Ovary (tissue), 3 donors: ENCODE measurements around the gene RUFY3.

Source experiments
- EP300 ChIP-seq: sonication (generic); formaldehyde crosslinking; IDR thresholded peaks from one replicate; pipeline ENCODE4 v1.6.1; 2017; ENCODE audit warnings: antibody characterized with exemption
- TF ChIP-seq, protein P1 (sequence below), 3 donors: fragments of 450-650 bp in 2 of 3; fragments of 200-600 bp in 1 of 3; IDR thresholded peaks; one replicate each; pipeline versions ENCODE4 v1.5.1 to v1.8.0; 2016 to 2022; ENCODE audit warnings: antibody characterized with exemption in 3 of 3, mild to moderate bottlenecking in 1 of 3
- donor health status: DM: no; HTN: no; CAD: no.

DNA sequence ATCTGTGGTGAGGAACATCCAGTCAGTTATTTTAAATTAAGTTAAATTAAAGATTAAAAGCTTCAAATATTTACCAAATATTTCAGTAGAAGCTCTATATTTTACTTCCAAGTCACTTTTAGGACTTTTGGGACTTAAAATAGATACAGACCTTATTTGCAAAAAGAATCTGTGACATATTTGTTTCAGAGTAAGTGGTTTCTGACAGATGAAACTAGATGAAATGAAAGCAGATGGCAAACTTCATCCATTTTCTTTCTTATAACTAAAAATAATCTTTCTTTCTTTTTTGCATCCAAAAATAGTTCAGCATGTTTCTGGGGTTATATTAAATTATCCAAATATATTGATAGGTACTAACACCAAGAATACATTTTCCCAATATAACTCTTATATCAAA lies 40.1 kb upstream of the RUFY3 start:
- TF ChIP-seq EP300, result no peak
- TF ChIP-seq, protein P1, sequence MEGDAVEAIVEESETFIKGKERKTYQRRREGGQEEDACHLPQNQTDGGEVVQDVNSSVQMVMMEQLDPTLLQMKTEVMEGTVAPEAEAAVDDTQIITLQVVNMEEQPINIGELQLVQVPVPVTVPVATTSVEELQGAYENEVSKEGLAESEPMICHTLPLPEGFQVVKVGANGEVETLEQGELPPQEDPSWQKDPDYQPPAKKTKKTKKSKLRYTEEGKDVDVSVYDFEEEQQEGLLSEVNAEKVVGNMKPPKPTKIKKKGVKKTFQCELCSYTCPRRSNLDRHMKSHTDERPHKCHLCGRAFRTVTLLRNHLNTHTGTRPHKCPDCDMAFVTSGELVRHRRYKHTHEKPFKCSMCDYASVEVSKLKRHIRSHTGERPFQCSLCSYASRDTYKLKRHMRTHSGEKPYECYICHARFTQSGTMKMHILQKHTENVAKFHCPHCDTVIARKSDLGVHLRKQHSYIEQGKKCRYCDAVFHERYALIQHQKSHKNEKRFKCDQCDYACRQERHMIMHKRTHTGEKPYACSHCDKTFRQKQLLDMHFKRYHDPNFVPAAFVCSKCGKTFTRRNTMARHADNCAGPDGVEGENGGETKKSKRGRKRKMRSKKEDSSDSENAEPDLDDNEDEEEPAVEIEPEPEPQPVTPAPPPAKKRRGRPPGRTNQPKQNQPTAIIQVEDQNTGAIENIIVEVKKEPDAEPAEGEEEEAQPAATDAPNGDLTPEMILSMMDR (IDR thresholded peaks at IDR 0.05), result no peak
